T-helper 9 cell (primary cell): ENCODE measurements around the gene DST.
"Not testable (repeated sequence)": the region's sequence is repeated elsewhere in the genome, so short reads cannot be mapped to it uniquely, and the experiment has no call there.

Experiments
- DNase-seq: peaks from one replicate; pipeline ENCODE4 v3.0.0-alpha.2; 2020

Gene DST

GRCh38 chr6:56570413-56571359 is 72.0 kb downstream of the DST start:
- no peak for DNase-seq

DNA sequence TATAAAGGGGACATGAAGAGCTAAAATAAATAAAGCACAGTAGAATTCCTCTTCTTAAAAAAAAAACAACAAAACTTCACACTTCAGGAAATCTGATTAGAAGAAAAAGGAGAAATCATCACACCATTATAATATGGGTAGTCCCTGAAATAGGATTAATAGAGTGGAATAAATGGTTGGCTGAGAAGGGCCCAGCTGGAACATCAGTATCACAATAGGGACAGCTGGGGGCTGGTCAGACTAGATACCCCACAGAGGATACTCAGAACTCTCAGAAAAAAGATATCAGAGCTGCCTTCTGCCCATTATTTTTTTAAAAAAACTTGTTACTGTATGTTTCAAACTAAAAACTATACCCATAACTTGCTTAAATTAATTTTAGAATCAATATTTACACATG is 75.2 kb downstream of the DST start:
- no peak for DNase-seq

- not testable (repeated sequence) for DNase-seq
Observed at GRCh38 chr6:56562730-56563129, 80.0 kb downstream of the DST start.

DNA sequence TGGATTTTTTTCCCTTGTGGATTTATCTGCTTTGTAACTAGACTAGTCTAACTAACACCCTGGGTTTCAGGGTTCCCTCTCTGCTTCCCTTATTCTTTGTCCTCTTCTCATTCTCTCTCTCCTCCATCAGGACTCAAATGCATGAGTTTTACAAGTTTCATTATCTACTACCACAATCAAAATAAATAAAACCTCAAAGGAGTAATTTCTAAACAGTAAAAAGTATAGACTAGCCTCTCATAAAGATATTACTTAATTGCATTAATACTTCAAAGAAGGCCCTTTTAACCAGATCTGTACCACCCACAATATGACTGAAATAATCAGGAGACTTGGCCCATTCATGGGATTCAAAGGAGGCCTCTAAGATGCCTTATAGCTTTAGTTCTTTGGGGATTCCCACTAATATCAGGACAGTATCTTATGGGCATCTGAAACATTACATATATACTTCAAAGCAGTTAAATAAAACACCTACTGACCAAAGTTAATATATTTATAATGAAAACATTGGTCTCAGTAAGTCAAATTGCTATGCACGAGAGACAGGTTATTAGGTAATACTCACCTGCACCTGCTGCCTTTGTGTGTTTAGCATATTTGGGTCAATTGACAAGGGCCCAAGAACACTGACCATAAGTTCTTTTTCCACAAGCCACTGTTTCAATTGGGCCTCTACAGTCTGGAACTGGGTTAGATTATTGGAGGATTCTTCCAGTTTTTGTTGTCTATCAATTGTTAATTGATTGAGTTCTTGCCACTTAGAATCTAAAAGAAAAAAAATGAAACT is 85.7 kb downstream of the DST start:
- DNase-seq, result no peak

GRCh38 chr6:56555438-56555872 is 87.2 kb downstream of the DST start:
- DNase-seq, result no peak

DNA sequence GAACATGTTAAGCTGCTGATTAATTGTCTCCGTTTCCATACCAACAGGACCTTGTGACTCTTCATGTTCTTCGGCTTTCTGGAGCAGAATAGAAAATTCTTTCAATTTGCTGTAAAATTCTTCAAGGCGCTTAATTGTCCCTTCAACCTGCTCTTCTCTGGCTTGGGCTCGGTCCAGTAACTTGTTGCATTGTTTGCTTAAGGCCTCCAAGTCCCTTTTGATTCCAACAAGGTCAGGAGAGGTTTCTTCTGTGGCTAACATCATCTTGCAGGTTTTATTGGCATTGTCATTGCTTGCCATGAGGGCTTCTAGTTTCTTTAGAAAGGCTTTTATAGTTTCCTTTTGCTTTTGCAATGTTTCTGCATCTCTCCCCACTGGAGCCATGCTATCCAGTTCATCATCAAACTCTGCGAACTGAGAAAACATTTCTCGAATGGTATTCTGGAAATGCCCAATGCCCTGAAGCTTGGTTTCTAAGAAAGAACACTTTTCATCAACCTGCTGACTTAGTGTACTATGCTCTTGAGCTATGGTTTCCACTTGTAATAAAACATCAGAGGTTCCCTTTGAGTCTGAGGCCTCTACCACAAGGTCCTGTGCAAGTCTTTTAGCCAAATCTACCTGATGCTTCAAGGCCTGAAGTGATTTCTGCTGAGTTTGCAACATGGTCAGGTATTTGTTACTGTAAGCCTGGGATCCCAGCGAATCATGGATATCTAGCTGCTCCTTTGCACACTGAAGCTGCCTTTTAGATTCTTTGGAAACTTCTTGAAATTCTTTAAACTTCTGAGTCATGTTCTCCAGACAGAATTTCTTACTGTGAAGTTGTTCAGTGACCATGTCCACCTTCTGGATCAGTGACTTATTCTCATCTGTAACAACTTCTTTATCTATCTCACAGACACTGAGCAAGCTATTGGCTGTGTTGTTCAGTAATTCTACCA is 90.2 kb downstream of the DST start:
- DNase-seq, result no peak

DNA sequence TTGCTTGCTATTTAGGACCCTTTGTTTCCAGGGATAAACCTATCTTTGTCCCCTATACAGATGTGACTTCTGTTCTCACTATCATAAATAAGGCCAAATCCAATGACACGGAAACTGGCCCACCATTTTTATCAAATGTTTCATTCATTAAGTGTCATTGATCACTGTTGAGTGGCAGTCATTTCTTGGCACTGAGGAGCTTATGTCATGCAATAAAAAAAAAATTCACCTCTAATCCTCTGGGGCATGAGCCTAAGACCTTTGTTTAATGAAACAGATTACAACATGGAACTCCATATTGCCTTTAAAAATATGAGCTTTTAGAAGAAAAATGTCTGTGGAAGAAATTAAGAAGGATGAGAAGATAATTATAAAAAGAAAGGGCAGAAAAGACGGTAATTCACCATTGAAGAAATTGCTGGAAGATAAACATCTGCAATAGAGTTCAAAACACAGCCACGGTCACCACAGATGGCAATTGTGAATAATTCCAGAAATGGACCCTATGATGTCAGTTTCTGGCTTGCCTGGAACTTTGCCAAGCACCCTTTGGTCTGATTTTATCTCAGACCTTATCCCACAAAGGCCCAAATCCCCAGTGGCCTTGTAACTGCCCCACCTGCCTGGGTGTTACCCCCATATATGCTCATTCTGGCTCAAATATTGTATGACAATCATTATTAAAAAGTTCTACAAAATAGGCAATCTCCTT is 91.1 kb downstream of the DST start:
- no peak for DNase-seq

DNA sequence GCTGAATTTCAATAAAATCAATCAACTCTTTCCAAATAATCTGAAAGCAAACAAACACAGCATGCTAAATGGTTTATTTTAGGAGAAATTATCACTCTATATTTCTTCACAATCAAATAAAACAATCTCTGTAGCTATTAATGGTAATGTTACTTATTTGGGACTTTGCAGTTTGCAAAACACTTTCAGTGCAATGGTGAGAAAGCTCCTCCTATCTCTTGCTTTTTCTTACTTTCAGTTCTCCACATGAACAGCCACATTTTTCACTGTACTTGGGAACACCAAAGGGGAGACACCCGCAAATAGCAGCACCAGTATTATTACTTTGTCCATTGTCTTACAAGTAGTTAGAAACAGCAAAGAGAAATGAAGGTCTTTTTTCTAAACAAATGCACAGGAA is 92.4 kb downstream of the DST start:
- DNase-seq, result no peak

GRCh38 chr6:56549014-56549413 is 93.7 kb downstream of the DST start:
- DNase-seq, result no peak

DNA sequence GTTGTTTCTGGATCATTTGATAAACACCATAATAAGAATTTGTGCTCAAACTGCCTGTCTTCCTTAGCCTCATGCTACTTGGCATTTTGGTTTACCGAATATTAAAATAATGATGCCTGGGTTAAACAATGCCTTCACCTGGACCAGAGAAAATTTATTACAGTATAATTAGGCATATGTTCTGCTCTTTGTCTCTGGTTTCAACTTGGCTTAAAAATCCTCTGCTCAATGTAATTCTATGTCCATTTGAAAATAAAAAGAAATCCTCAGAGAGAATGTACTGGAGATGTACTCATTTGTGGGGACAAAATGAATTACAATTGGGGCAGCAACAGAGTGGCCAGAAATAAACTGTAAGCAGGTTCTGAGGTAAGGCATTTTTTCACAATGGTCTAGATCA is 95.0 kb downstream of the DST start:
- no peak for DNase-seq

DNA sequence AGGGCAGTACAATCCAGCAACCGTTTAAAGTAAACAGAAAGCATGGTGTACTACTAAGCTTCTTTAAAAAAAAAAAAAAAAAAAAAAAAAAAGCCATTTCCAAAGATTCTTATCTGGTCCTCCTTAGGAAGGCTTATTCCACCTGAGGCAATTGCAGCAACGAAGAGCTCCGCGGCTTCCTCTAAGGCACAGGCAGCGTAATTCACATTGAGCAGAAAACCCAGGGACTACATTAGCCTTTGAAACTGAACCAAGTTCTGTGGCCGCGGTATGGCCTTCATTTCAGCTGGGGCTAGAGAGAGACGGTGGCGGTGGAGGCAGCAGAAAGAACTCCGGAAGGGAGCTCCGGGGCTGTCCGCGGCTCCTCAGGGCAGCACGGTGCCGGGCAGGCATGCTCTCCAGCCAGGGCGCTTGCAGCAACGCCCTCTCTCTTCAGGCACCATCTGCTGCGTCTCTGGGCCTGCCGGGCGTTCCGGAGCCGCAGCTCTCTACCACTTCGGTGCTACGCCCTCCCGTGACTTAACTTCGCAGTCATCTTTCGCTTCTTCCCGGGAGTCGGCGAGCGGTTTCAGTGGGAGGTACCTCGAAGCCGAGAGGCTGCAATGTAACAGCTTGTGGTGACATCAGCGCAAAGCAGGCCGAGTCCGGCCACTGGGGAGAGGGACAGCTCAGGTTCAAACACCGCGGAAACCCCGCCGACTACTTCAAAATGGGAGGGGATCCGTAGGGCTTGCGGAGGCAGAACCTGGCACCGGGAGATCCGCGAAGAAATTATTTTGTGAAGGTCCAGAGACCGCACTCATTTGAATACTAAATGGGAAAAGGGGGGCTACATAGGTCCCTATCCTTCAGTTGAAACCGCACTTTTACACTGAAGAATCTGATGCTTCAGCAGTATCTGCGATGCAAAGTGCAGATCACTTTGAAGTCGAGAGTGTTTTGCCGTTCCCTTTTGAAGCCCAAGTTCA is 100.0 kb downstream of the DST start:
- DNase-seq, result peak; percentile 22

GRCh38 chr6:56541741-56542360 is 100.8 kb downstream of the DST start:
- no peak for DNase-seq

- no peak for DNase-seq
Observed at GRCh38 chr6:56541030-56541600, 101.6 kb downstream of the DST start.

DNA sequence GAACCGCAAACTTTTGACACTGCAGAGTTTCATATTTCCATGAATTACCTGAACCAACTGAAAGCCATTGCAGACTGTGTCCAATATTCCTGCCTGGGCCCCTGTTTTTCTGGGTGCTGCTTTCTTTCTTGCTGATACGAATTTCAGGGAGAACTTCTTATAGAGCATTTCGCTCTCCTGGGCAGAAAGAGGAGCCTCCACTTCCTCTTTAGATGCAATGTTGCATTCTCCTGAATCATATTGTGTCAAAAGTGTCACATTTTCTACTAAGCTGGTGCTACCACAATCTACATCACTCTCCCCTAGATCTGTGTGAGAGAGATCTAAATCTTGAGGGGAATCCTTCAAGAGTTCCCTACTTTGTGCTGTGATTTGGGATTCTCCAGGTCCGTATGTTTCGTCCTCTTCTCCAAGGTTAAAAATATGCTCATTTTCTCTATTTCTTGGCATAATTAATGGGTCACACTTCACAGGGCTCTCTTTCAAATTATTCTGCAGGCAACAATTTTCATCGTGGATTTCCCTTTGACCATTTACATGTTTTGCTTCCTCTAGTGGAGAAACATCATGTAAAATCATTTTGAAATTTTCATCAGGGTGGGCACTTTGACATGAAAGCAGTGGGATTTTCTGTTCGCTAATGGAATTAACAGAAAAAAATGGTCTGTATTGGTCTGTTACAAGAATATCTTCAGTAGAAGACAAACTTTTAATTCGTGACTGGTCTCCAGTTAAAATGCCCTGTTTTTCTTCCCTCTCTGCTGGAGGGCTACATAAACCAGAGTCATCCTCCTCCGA is 102.3 kb downstream of the DST start:
- no peak for DNase-seq

- DNase-seq, result no peak
Observed at GRCh38 chr6:56539527-56540105, 103.1 kb downstream of the DST start.

- DNase-seq, result no peak
Observed at GRCh38 chr6:56538851-56539250, 103.8 kb downstream of the DST start.

- no peak for DNase-seq
Observed at GRCh38 chr6:56537223-56537770, 105.4 kb downstream of the DST start.

GRCh38 chr6:56536536-56536935 is 106.2 kb downstream of the DST start:
- DNase-seq, result no peak
